ENCODE data around the gene LDLRAD1. TPM values are rescaled to one million over a fixed set of nuclear protein-coding genes. Genes with fewer than 3 reads are reported as not detected.
"Not testable (repeated sequence)": the region's sequence is repeated elsewhere in the genome, so short reads cannot be mapped to it uniquely, and the experiment has no call there.

Gene LDLRAD1
- total and polyA plus RNA-seq, 3 donors from 2014 or later, result 0.81 to 1.2 (median 1.1) TPM

DNA sequence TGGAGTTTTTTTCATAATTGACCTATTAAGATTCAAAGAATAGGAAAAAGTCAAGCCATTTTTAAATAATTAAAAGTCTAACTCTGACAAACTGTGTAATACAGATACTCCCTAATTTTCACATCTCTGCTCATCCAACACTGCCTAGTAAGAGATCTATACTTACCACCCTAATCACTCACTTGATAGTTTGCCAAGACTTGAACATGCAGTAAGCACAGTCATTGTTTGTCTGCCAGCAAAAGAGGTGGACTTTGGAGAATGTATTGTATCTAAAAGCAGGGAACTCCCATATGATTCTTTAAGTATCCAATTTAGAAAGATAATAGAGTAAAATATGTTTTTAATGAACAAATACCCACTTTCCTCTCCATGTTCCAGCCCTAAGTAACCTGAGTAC is 19.5 kb upstream of the LDLRAD1 start:
- H3K27ac ChIP-seq, result no peak overlapping the region
- DNase-seq, result peak; percentile 45
- H3K4me3 ChIP-seq, result no peak overlapping the region
- TF ChIP-seq, protein P1, sequence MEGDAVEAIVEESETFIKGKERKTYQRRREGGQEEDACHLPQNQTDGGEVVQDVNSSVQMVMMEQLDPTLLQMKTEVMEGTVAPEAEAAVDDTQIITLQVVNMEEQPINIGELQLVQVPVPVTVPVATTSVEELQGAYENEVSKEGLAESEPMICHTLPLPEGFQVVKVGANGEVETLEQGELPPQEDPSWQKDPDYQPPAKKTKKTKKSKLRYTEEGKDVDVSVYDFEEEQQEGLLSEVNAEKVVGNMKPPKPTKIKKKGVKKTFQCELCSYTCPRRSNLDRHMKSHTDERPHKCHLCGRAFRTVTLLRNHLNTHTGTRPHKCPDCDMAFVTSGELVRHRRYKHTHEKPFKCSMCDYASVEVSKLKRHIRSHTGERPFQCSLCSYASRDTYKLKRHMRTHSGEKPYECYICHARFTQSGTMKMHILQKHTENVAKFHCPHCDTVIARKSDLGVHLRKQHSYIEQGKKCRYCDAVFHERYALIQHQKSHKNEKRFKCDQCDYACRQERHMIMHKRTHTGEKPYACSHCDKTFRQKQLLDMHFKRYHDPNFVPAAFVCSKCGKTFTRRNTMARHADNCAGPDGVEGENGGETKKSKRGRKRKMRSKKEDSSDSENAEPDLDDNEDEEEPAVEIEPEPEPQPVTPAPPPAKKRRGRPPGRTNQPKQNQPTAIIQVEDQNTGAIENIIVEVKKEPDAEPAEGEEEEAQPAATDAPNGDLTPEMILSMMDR (IDR thresholded peaks at IDR 0.05), result no peak
- no peak for TF ChIP-seq POLR2A (IDR thresholded peaks at IDR 0.05)
- H3K4me1 ChIP-seq, result no peaks in the 10 kb centered on the region
- H3K27me3 ChIP-seq, result no peaks in the 10 kb centered on the region
- no peaks in the 10 kb centered on the region for H3K36me3 ChIP-seq (ENCODE audit: low read depth, missing control alignments)
- H3K9me3 ChIP-seq, result no peaks in the 10 kb centered on the region
- intact Hi-C loops (cut with DNase I; ENCODE audit: low total_unique reads), result no loop called here

GRCh38 chr1:54028306-54029251 is 10.6 kb upstream of the LDLRAD1 start:
- Histone ChIP-seq H3K4me1 (peaks cover 3% of the 10 kb centered on the region), H3K27ac (peak overlapping the region; percentile 11 to 26), H3K9me3 (no peaks in the 10 kb centered on the region), H3K4me3 (no peak overlapping the region), H3K27me3 (no peaks in the 10 kb centered on the region), H3K36me3 (ENCODE audit: low read depth, missing control alignments) (no peaks in the 10 kb centered on the region)
- no peak for DNase-seq
- TF ChIP-seq, protein P1 (IDR thresholded peaks at IDR 0.05), result no peak
- WGBS, 2 donors, result 75 to 80% methylated on average over 3 of the region's 3 CpGs
- intact Hi-C loops (cut with DNase I; ENCODE audit: low total_unique reads), result no loop called here

GRCh38 chr1:54027848-54028247 is 9.9 kb upstream of the LDLRAD1 start:
- 80 to 89% methylated on average over 5 of the region's 5 CpGs for WGBS, 2 donors
- peaks cover 3% of the 10 kb centered on the region for H3K4me1 ChIP-seq
- H3K9me3 ChIP-seq, result no peaks in the 10 kb centered on the region
- intact Hi-C loops (cut with DNase I; ENCODE audit: low total_unique reads), result no loop called here
- no peaks in the 10 kb centered on the region for H3K27me3 ChIP-seq
- H3K4me3 ChIP-seq, result no peak overlapping the region
- no peak for DNase-seq
- H3K27ac ChIP-seq, result peak overlapping the region; percentile 11 to 26
- TF ChIP-seq POLR2A (IDR thresholded peaks at IDR 0.05), result no peak
- H3K36me3 ChIP-seq (ENCODE audit: low read depth, missing control alignments), result no peaks in the 10 kb centered on the region

GRCh38 chr1:54024811-54025210 is 6.8 kb upstream of the LDLRAD1 start:
- H3K27ac ChIP-seq; H3K4me3 ChIP-seq; DNase-seq; intact Hi-C loops (cut with DNase I; ENCODE audit: low total_unique reads); H3K9me3 ChIP-seq; H3K36me3 ChIP-seq (ENCODE audit: low read depth, missing control alignments); H3K27me3 ChIP-seq; H3K4me1 ChIP-seq: not testable (repeated sequence)
- WGBS, 2 donors, result 85 to 91% methylated on average over 1 of the region's 1 CpG

DNA sequence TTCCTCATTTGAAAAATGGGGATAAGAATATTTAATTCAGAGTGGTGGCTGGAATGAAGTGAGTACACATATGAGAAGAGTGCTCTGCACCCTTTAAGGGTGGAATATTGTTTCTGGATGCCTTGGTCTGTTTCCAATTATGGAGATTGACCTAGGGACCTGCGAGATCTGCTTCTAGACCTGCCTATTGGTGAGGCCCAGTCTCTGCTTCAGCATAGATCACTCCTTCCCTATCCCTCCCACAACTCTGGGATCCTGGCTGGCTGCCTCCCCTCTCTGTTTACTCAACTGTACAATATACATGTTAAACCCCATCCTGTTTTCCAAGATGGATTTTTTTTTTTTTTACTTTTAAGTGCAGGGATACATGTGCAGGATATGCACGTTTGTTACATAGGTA is 6.4 kb upstream of the LDLRAD1 start:
- Histone ChIP-seq H3K4me1 (peaks cover 3% of the 10 kb centered on the region), H3K27ac (no peak overlapping the region), H3K36me3 (ENCODE audit: low read depth, missing control alignments) (no peaks in the 10 kb centered on the region), H3K27me3 (no peaks in the 10 kb centered on the region), H3K4me3 (no peak overlapping the region), H3K9me3 (no peaks in the 10 kb centered on the region)
- 81 to 89% methylated on average over 2 of the region's 2 CpGs for WGBS, 2 donors
- no peak for TF ChIP-seq POLR2A (IDR thresholded peaks at IDR 0.05)
- TF ChIP-seq, protein P1 (IDR thresholded peaks at IDR 0.05), result no peak
- DNase-seq, result no peak
- intact Hi-C loops (cut with DNase I; ENCODE audit: low total_unique reads), result no loop called here

DNA sequence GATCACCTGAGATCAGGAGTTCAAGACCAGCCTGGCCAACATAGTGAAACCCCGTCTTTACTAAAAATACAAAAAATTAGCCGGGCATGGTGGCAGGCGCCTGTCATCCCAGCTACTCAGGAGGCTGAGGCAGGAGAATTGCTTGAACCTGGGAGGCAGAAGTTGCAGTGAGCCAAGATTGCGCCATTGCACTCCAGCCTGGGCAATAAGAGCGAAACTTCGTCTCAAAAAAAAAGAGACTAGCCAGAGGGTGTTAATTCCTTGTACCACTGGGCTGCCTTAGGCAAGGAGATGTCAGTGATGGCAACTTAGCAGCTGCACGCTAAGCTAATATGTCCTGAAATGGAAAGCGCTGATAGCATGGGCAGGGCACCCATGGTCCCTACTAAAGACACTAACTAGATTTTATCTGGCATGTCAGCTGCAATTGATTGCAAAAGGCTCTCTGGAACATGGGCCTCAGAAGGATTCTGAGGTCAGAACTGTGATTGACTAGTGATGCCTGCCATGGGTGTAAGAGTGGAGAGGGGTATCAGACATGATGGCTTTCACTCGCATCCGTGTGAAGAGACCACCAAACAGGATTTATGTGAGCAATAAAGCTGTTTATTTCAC is 1.7 kb upstream of the LDLRAD1 start:
- H3K27ac ChIP-seq; H3K36me3 ChIP-seq (ENCODE audit: low read depth, missing control alignments); H3K4me1 ChIP-seq; H3K9me3 ChIP-seq; H3K4me3 ChIP-seq; H3K27me3 ChIP-seq; intact Hi-C loops (cut with DNase I; ENCODE audit: low total_unique reads); DNase-seq: not testable (repeated sequence)
- 90 to 92% methylated on average over 10 of the region's 10 CpGs for WGBS, 2 donors

Data from testis (tissue), 3 donors.